Stimulated activated CD4-positive, alpha-beta T cell treated with anti-CD3 and anti-CD28 coated beads, Interleukin-15, amount 100 ng/mL, for 48 hours (primary cell): ENCODE data around the gene IRF5.
"Not testable (repeated sequence)": the region's sequence is repeated elsewhere in the genome, so short reads cannot be mapped to it uniquely, and the experiment has no call there.

Experiments used
- DNase-seq, 2 donors: peaks; one replicate each; pipeline ENCODE4 v3.0.0-alpha.2; 2020; ENCODE audit warnings: low read depth in 2 of 2

The IRF5 gene

GRCh38 chr7:128938544-128939074 lies 882 bp downstream of the IRF5 start:
- no peak for DNase-seq

GRCh38 chr7:128939075-128939860 lies 1.5 kb downstream of the IRF5 start:
- no peak for DNase-seq

- no peak for DNase-seq
These were observed 2.2 kb downstream of the IRF5 start for GRCh38 chr7:128939861-128940410.

- DNase-seq, result no peak
These were observed 3.0 kb downstream of the IRF5 start for GRCh38 chr7:128940494-128941322.

- no peak for DNase-seq
These were observed 3.7 kb downstream of the IRF5 start for GRCh38 chr7:128941323-128941890.

- DNase-seq, result no peak
These were observed 4.3 kb downstream of the IRF5 start for GRCh38 chr7:128941946-128942526.

GRCh38 chr7:128943251-128943650 lies 5.5 kb downstream of the IRF5 start:
- DNase-seq, result not testable (repeated sequence)

- no peak for DNase-seq
These were observed 6.9 kb downstream of the IRF5 start for GRCh38 chr7:128944487-128945236.

- no peak for DNase-seq
These were observed 8.1 kb downstream of the IRF5 start for GRCh38 chr7:128945668-128946366.

GRCh38 chr7:128946936-128947830 lies 9.5 kb downstream of the IRF5 start:
- no peak for DNase-seq

GRCh38 chr7:128947854-128948253 lies 10.1 kb downstream of the IRF5 start:
- DNase-seq, result no peak

- no peak for DNase-seq
These were observed 10.7 kb downstream of the IRF5 start for GRCh38 chr7:128948312-128948973.

- DNase-seq, result no peak
These were observed 11.4 kb downstream of the IRF5 start for GRCh38 chr7:128948976-128949760.

GRCh38 chr7:128951296-128951695 lies 13.6 kb downstream of the IRF5 start:
- DNase-seq, result no peak

- DNase-seq, result no peak
These were observed 16.4 kb downstream of the IRF5 start for GRCh38 chr7:128954150-128954549.

GRCh38 chr7:128954830-128955802 lies 17.4 kb downstream of the IRF5 start:
- no peak for DNase-seq

- no peak for DNase-seq
These were observed 18.3 kb downstream of the IRF5 start for GRCh38 chr7:128955981-128956380.
